T-helper 2 cell treated with Interferon-gamma antibody and Interleukin-4, amounts not matched to agents 5 μg/mL and 100 μg/mL, for 36 hours (primary cell): ENCODE measurements around the gene RASSF5.

Source experiments
- DNase-seq: peaks from one replicate; pipeline ENCODE4 v3.0.0; 2021; ENCODE audit warnings: low spot score
- H3K27ac Mint-ChIP-seq: one replicate; pipeline ENCODE4 v1.8.0; 2021; ENCODE audit warnings: mild to moderate bottlenecking, mixed read lengths
- H3K27me3 Mint-ChIP-seq: one replicate; pipeline ENCODE4 v1.8.0; 2021; ENCODE audit warnings: low read depth, mixed read lengths
- H3K36me3 Mint-ChIP-seq: one replicate; pipeline ENCODE4 v1.8.0; 2021; ENCODE audit warnings: low read depth, mixed read lengths
- H3K4me1 Mint-ChIP-seq: one replicate; pipeline ENCODE4 v1.8.0; 2021; ENCODE audit warnings: low read depth, mixed read lengths
- H3K4me3 Mint-ChIP-seq: one replicate; pipeline ENCODE4 v1.8.0; 2022; ENCODE audit warnings: mild to moderate bottlenecking, moderate library complexity, mixed read lengths
- H3K9me3 Mint-ChIP-seq: one replicate; pipeline ENCODE4 v1.8.0; 2021; ENCODE audit warnings: mixed read lengths

Gene RASSF5

DNA sequence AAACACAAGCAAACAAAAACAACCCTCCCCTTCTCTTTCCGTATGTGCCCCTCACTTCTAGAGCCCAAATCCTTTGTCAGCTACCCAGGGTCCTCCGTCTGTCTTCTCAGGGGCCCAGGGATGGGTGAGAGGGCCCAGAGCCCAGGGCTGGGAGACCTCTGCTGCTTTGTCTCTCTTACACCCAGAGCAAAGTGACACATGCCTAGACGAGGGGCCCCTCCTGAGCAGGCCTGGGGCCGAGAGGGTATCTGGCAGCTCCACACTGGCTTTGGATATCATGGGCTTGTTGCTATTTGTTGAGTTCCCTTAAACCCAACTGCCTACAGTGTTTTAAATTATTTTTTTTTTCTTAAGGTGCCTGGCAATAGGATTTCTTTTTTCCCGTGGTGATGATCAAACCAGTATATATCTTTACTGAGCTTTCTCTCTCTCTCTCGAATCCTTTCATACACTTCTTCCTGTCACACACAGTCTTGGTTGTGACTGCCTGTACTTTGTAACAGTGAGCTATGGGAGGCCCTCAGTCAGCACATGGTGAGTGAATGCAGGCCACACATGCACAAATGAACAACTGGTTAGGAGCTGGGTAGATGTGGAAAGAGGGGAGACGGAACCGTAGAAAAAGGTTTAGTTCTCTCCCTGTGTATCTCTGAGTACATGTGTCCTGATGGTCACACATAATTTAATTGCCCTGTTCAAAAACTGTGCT is 14.5 kb downstream of the RASSF5 start:
- Mint-ChIP-seq H3K9me3 (no peaks in the 10 kb centered on the region), H3K4me1 (peaks cover 6% of the 10 kb centered on the region), H3K27ac (no peak overlapping the region), H3K36me3 (no peaks in the 10 kb centered on the region), H3K27me3 (peaks cover 3% of the 10 kb centered on the region), H3K4me3 (no peak overlapping the region)
- DNase-seq, result no peak

GRCh38 chr1:206524739-206525364 is 17.5 kb downstream of the RASSF5 start:
- no peak for DNase-seq
- H3K4me3 Mint-ChIP-seq, result no peak overlapping the region
- no peak overlapping the region for H3K27ac Mint-ChIP-seq
- peaks cover 1% of the 10 kb centered on the region for H3K27me3 Mint-ChIP-seq
- H3K36me3 Mint-ChIP-seq, result no peaks in the 10 kb centered on the region
- peaks cover 6% of the 10 kb centered on the region for H3K4me1 Mint-ChIP-seq
- H3K9me3 Mint-ChIP-seq, result no peaks in the 10 kb centered on the region

DNA sequence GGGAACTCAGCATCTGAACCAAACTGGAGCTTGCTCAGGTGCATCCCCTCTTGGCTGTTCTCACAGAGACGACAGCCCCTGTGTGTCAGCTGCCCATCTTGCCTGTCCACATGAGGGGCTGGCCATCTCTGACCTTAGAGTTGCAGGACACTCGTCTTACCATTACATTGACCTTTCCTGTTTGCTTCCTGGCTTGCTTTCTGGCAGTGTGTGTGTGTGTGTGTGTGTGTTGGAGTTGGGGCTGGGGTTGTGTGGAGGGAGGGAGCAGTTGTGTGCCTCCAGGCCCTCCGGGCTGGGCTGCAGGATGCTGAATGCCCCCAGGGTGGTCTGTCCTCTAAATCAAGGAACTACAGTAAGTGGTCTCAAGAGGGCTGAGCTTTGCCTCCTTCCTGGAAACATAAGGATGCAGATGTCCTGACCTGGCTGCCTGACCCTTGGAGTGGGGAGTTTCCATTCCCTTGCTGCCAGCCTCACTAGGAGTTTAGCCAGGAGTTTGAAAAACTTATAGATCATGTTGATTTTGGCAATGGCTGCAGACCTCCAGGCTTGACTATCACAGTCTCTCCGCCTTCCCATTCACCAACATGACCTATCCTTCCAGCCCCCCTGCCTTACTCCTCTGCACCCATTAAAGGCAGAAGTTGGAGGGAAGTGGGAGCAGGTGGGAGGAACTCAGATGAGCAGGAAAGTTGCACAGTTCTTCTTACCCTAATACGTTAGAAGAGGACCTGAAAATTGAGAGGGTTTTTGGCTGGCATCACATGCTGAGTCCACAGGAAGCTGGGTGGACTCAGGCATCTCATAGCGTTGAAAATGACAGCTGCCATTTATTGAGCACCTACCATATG is 19.0 kb downstream of the RASSF5 start:
- peaks cover 6% of the 10 kb centered on the region for H3K4me1 Mint-ChIP-seq
- no peaks in the 10 kb centered on the region for H3K9me3 Mint-ChIP-seq
- no peak overlapping the region for H3K27ac Mint-ChIP-seq
- H3K4me3 Mint-ChIP-seq, result no peak overlapping the region
- no peak for DNase-seq
- no peaks in the 10 kb centered on the region for H3K36me3 Mint-ChIP-seq
- no peaks in the 10 kb centered on the region for H3K27me3 Mint-ChIP-seq

DNA sequence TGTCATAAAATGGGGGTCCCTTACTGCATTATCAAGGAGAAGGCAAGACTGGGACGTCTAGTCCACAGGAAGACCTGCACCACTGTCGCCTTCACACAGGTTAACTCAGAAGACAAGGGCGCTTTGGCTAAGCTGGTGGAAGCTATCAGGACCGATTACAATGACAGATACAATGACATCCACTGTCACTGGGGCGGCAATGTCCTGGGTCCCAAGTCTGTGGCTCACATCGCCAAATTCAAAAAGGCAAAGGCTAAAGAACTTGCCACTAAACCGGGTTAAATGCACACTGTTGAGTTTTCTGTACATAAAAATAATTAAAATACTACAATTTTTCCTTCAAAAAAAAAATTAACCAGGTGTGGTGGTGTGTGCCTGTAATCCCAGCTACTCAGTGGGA is 22.1 kb downstream of the RASSF5 start:
- H3K4me3 Mint-ChIP-seq, result no peak overlapping the region
- DNase-seq, result no peak
- H3K27me3 Mint-ChIP-seq, result no peaks in the 10 kb centered on the region
- no peaks in the 10 kb centered on the region for H3K9me3 Mint-ChIP-seq
- no peak overlapping the region for H3K27ac Mint-ChIP-seq
- H3K4me1 Mint-ChIP-seq, result peaks cover 6% of the 10 kb centered on the region
- H3K36me3 Mint-ChIP-seq, result no peaks in the 10 kb centered on the region

DNA sequence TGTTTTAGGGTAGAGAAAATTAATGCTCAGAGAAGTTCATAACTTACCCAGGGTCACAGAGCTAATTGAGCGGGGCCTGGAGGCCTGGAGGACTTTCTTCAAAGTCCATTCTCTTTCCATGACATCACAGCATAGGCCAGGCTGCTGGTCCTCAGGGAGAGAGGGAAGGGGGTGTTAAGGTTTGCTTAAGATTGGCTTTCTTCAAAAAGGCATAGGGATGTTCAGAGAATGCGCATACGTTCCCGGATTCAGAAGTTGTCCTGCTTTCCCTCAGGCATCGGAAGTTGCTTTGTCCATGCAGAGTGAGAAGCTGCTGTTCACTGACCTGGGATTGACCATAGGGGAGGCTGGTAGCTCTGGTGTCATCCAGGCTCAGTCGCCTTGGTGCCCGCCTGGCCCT is 25.0 kb downstream of the RASSF5 start:
- H3K9me3 Mint-ChIP-seq, result no peaks in the 10 kb centered on the region
- no peak overlapping the region for H3K4me3 Mint-ChIP-seq
- H3K4me1 Mint-ChIP-seq, result no peaks in the 10 kb centered on the region
- H3K36me3 Mint-ChIP-seq, result no peaks in the 10 kb centered on the region
- no peak overlapping the region for H3K27ac Mint-ChIP-seq
- H3K27me3 Mint-ChIP-seq, result no peaks in the 10 kb centered on the region
- no peak for DNase-seq

DNA sequence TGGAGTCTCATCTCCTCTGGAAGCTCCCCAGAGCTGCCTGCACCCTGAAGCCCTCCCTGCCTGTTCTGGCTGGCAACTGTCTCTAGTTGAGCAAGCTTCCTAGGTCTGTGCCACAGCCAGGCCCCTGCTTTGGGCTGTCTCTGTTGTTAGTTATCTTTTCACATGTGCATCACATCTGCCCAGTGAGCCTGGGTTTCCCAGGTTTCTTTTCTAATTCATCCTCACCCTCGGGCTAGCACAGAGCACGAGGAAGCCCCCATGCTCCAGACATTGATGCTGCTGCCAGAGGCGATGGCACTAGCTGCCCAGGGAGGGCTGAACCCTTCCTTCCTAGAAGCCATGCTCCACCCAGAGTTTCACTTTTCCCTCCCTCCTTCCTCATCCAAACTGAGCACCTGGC is 27.2 kb downstream of the RASSF5 start:
- Mint-ChIP-seq H3K4me1 (peaks cover 1% of the 10 kb centered on the region), H3K9me3 (no peaks in the 10 kb centered on the region), H3K27ac (no peak overlapping the region), H3K4me3 (no peak overlapping the region), H3K36me3 (no peaks in the 10 kb centered on the region), H3K27me3 (no peaks in the 10 kb centered on the region)
- no peak for DNase-seq

DNA sequence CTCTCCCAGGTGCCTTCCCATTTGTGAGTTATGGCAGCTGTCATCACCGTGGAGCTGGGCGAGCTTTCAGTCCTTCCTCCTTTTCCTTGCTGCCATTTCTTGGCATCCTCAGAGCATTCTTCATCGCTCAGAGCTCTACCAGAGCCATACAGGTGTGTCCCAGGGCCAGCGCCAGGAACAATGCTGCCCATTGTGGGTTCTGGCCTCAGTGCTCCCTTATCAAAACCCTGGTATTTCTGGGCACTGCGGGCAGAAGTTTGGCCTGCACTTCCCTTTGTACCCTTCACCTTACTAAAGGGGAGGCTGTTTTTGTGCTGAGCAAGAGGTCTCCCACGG is 28.5 kb downstream of the RASSF5 start:
- Mint-ChIP-seq H3K4me1 (peaks cover 1% of the 10 kb centered on the region), H3K27me3 (no peaks in the 10 kb centered on the region), H3K27ac (no peak overlapping the region), H3K36me3 (no peaks in the 10 kb centered on the region), H3K4me3 (no peak overlapping the region), H3K9me3 (no peaks in the 10 kb centered on the region)
- DNase-seq, result no peak

DNA sequence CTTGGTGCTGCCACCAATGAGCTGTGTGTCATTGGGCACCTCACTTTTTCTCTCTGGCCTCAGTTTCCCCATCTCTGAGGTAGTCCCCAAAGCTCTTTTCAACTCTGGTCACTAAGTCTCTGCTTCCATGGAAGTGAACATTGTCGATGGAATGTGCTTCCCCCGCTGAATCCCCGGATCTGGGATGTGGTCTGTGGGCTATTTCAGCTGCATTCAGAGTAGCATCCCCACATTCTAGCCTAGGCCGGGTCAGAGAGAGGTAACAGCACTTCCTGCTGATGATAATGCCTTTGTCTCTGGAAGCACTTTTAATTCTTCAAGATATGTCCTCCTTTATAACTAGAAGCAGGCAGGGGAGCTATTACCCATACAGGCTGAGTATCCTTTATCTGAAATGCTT is 29.8 kb downstream of the RASSF5 start:
- Mint-ChIP-seq H3K36me3 (no peaks in the 10 kb centered on the region), H3K4me3 (no peak overlapping the region)

DNA sequence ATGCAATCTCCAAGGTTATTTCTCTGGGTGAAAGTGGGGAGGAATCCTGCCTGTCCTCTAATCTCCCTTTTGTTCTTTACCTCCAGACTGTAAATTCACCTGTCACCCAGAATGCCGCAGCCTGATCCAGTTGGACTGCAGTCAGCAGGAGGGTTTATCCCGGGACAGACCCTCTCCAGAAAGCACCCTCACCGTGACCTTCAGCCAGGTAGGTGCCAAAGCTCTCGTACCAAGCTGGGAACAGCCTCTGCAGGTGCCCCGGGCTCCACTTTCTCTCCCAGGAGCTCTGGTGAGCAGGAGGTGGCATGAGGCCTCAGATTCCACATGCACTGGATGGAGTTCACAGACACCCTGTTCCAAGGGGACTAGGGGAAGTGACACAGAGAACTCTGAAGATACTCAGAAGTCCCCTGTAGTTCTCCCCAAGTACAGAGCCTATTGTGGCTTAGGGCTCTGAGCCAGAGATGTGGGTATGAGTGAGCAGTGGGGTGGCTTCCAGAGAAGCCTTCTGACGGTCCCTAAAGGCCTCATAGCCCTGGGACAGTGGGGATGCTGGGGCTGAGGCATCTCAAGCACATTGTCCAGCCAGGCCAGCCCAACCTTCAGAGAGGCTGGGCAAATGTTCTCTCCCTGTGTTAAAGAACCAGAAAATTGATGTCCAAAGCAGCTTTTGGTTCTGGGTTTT is 30.9 kb downstream of the RASSF5 start:
- no peak for DNase-seq
- H3K4me1 Mint-ChIP-seq, result peaks cover 1% of the 10 kb centered on the region
- H3K27me3 Mint-ChIP-seq, result no peaks in the 10 kb centered on the region
- H3K9me3 Mint-ChIP-seq, result no peaks in the 10 kb centered on the region
- H3K4me3 Mint-ChIP-seq, result no peak overlapping the region
- no peaks in the 10 kb centered on the region for H3K36me3 Mint-ChIP-seq
- no peak overlapping the region for H3K27ac Mint-ChIP-seq

More for the DNA sequence above, 29.8 kb downstream of the RASSF5 start:
- no peak for DNase-seq
- no peaks in the 10 kb centered on the region for H3K27me3 Mint-ChIP-seq
- H3K27ac Mint-ChIP-seq, result no peak overlapping the region
- peaks cover 1% of the 10 kb centered on the region for H3K4me1 Mint-ChIP-seq
- H3K9me3 Mint-ChIP-seq, result no peaks in the 10 kb centered on the region

GRCh38 chr1:206538901-206539640 is 31.7 kb downstream of the RASSF5 start:
- H3K4me3 Mint-ChIP-seq, result no peak overlapping the region
- H3K27ac Mint-ChIP-seq, result no peak overlapping the region
- no peak for DNase-seq
- H3K9me3 Mint-ChIP-seq, result no peaks in the 10 kb centered on the region
- no peaks in the 10 kb centered on the region for H3K36me3 Mint-ChIP-seq
- H3K27me3 Mint-ChIP-seq, result no peaks in the 10 kb centered on the region
- H3K4me1 Mint-ChIP-seq, result peaks cover 1% of the 10 kb centered on the region

- no peaks in the 10 kb centered on the region for H3K36me3 Mint-ChIP-seq
- no peak overlapping the region for H3K4me3 Mint-ChIP-seq
- H3K27me3 Mint-ChIP-seq, result no peaks in the 10 kb centered on the region
- no peaks in the 10 kb centered on the region for H3K9me3 Mint-ChIP-seq
- no peak for DNase-seq
- H3K27ac Mint-ChIP-seq, result no peak overlapping the region
- H3K4me1 Mint-ChIP-seq, result peaks cover 10% of the 10 kb centered on the region
Measured at GRCh38 chr1:206540044-206540780, 32.9 kb downstream of the RASSF5 start.

DNA sequence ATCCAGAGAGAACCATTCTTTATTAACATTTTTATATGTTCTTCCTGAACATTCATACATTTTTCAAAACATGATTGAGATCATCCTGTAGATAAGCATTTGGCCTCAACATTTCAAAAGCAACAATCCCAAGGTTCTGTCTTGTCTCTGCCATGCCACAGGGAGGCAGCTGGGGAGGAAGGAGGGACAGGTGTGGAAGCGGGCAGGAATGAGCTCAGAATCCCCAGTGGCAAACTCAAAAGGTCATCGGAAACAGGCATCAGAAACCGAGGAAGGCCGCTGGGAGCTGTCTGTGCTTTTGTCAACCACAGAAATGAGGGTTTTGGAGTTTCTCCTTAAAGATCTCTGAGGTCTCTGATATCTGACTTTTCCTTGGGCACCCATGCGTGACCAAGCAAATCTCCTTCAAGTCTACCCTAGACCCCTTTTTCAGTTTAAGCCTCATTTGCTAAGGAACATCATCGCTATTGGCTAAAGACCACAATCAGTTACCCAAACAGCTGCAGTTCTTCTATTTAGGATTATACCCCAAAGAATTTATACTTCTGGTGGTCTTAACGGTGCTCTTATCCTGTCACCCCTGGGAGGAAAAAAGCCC is 34.0 kb downstream of the RASSF5 start:
- Mint-ChIP-seq H3K27ac (no peak overlapping the region), H3K9me3 (no peaks in the 10 kb centered on the region), H3K4me1 (peaks cover 13% of the 10 kb centered on the region)

More for the DNA sequence above, 34.0 kb downstream of the RASSF5 start:
- Mint-ChIP-seq H3K4me3 (no peak overlapping the region), H3K27me3 (no peaks in the 10 kb centered on the region), H3K36me3 (no peaks in the 10 kb centered on the region)
- no peak for DNase-seq
